Omental fat pad (tissue), 4 donors: ENCODE measurements around the gene CATSPER3. TPM values are rescaled to one million over a fixed set of nuclear protein-coding genes. Genes with fewer than 3 reads are reported as not detected.

ENCODE experiments used
- ATAC-seq: fragments of 150-250 bp; one replicate; pipeline ENCODE4 v1.9.1; 2016; ENCODE audit warnings: mild to moderate bottlenecking, moderate library complexity; ENCODE audit not compliant: low FRiP score
- DNase-seq: peaks from one replicate; pipeline ENCODE4 v3.0.0-alpha.2; 2019; ENCODE audit warnings: low spot score
- small RNA-seq: library from RNA; depleted of rRNA; stranded (forward); fragments of <200 nt; gene quantifications from one replicate; pipeline ENCODE3, GENCODE V24; 2016
- total RNA-seq, 4 donors: library from RNA; depleted of rRNA; stranded (reverse); fragments of >200 nt; gene quantifications; one replicate each; pipeline ENCODE4 v1.1.0, GENCODE V29; 2016
- TF ChIP-seq, protein P1 (sequence below), 3 donors: fragments of 450-650 bp; IDR thresholded peaks; one replicate each; pipeline ENCODE4 v1.5.1; 2016 to 2017; ENCODE audit warnings: antibody characterized with exemption in 3 of 3, mild to moderate bottlenecking in 3 of 3, moderate library complexity in 2 of 3

CATSPER3 gene
- total RNA-seq, 4 donors from 2014 or later, result 0.46 to 0.48 TPM; not detected in 2

DNA sequence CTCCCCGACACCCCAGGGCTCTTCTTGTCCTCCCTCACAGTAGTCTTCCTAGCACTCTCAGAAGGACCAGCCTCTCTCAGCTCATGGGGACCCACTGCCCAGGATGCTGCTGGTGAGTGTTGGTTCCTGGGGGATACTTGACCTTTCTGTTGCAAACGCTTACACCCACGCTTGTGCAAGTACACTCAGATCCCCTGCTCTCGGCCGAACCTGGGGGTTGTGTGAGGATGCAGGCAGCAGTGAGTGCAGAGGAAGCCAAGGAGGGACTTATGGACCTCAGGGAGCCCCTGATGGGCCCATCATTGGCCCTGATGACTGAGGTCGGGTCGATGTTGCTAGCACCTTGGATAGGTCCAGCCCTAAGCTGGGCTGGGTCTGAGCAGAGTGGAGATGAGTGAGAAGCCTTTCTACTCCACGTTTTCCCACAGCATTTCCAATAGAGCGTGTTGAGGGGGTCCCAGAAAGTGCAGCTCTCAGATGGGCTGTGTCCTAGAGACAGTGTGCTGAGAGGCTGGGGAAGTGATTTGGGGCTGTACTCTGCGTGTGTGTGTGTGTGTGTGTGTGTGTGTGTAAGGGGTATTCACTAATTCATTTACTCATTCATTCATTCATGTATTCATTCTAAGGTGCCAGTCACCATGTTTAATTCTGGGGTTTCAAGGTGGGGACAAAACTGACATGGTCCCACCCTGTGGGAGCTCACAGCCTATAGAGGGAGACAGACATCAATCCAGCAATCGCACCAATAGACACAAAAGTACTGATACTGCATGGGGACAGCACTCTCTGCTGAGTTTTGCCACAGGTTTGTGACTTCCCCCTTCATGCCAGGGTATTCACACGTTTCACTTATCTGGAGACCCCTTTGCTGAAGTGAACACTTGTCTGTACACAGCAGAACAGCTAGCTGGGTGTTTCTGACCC, 91.6 kb downstream of the CATSPER3 start:
- TF ChIP-seq, protein P1, sequence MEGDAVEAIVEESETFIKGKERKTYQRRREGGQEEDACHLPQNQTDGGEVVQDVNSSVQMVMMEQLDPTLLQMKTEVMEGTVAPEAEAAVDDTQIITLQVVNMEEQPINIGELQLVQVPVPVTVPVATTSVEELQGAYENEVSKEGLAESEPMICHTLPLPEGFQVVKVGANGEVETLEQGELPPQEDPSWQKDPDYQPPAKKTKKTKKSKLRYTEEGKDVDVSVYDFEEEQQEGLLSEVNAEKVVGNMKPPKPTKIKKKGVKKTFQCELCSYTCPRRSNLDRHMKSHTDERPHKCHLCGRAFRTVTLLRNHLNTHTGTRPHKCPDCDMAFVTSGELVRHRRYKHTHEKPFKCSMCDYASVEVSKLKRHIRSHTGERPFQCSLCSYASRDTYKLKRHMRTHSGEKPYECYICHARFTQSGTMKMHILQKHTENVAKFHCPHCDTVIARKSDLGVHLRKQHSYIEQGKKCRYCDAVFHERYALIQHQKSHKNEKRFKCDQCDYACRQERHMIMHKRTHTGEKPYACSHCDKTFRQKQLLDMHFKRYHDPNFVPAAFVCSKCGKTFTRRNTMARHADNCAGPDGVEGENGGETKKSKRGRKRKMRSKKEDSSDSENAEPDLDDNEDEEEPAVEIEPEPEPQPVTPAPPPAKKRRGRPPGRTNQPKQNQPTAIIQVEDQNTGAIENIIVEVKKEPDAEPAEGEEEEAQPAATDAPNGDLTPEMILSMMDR (IDR thresholded peaks at IDR 0.05), result no peak
- no peak for DNase-seq
- no peak for ATAC-seq

DNA sequence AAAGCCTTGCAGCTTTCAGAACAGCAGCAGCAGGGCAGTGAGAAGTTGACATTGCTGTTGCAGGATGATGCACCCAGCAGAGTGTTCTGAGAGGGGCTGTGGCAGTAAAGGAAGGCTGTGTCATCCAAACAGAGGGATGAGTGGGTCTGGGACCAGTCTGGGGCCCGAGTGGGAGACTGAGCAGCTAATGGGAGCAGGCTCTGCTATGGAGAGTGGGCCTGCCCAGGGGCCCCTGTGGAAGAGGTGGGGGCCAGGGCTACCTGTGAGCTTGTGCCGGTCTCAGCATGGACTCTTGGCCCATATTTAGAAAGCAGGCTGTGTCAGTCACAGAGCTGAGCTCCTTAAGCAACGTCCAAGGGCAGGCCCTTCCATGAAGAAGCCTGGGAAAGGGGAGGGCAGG, 92.3 kb downstream of the CATSPER3 start:
- TF ChIP-seq, protein P1 (IDR thresholded peaks at IDR 0.05), result no peak
- no peak for ATAC-seq
- no peak for DNase-seq

DNA sequence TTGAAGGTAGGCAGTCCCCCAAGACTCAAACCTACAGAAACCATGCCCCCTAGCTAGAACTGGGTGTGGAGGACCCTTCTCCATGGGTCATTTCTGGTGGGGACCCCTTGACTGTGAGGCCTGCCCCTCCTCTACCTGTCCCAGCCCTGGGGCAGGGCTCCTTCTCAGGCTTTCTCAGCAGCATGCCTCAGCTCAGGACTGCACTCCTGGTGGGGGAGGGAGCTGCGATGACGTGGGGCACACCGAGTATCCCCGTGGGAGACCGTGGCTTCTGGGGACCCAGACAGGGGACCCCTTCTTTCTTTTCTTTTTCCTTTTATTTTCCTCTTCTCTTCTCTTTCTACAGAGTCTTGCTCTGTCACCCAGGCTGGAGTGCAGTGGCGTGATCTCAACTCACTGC, 93.3 kb downstream of the CATSPER3 start:
- TF ChIP-seq, protein P1 (IDR thresholded peaks at IDR 0.05), result no peak
- DNase-seq (no peak), ATAC-seq (no peak)

Small RNA genes within 50 kb of the gene (small RNA-seq; reads per million reads assigned to genes)
- gene MIR4461, result not detected
- gene MTND3P25, result not detected
- not detected for gene MTND4LP30

Other genes with a start within 250 kb of the CATSPER3 start
- gene CAMLG, start 229.4 kb upstream of the CATSPER3 start, total RNA-seq, result 10 to 100 TPM; 27.0 to 40.4 (median 31.0) TPM
- 10 to 100 TPM; 29.4 to 48.5 (median 39.3) TPM for gene DDX46, start 209.1 kb upstream of the CATSPER3 start, total RNA-seq
- gene C5orf24, start 121.9 kb upstream of the CATSPER3 start, total RNA-seq, result 10 to 100 TPM; 36.1 to 56.0 (median 45.9) TPM
- 10 to 100 TPM; 53.4 to 78.5 (median 70.0) TPM for gene TXNDC15, start 93.5 kb upstream of the CATSPER3 start, total RNA-seq
- gene PCBD2, start 62.8 kb upstream of the CATSPER3 start, total RNA-seq, result 10 to 100 TPM in 1 of 4 donors, 1 to 10 TPM in 3; 5.4 to 10.3 (median 7.3) TPM
- gene PITX1, start 66.3 kb downstream of the CATSPER3 start, total RNA-seq, result 1 to 10 TPM in 2 of 4 donors, under 1 TPM in 1, not detected in 1; 0.74 to 3.7 (median 1.2) TPM